HCT116 (cell line): ENCODE results near the gene TFB1M. TPM values are rescaled to one million over a fixed set of nuclear protein-coding genes. Genes with fewer than 3 reads are reported as not detected.

Source experiments
- ATAC-seq: fragments of 200-7000 bp; cut with Tn5 transposase; 2 replicates; pipeline ENCODE4 v1.9.1; 2020; ENCODE audit warnings: mild to moderate bottlenecking, moderate library complexity
- BruUV-seq: library from RNA; stranded (reverse); fragments of 400-500 nt; replicated peaks from 2 replicates; lab custom pipeline; 2021; lab: Mats Ljungman, UMichigan
- CTCF ChIA-PET: fragments of 300-600 bp; sonication (Branson Sonifier 250); formaldehyde crosslinking; loops from one replicate; lab custom pipeline; 2021; ENCODE audit warnings: antibody characterized with exemption; lab: Charles Lee
- POLR2A ChIA-PET: fragments of 300-600, 350-600 bp; sonication (Branson Sonifier 250); formaldehyde crosslinking; loops from one replicate; lab custom pipeline; 2021; ENCODE audit warnings: antibody characterized with exemption; lab: Charles Lee
- RAD21 ChIA-PET, 2 experiments: fragments of 300-600 bp; sonication (Branson Sonifier 250); formaldehyde crosslinking; loops; one replicate each; lab custom pipeline; 2023; ENCODE audit warnings: low total read pairs in 2 of 2; ENCODE audit not compliant: uncharacterized antibody in 2 of 2, unreplicated experiment in 2 of 2, low non-redundant PET in 1 of 2; lab: Charles Lee
- DNase-seq: peaks from one replicate; pipeline ENCODE4 v3.0.0-alpha.2; 2010; ENCODE audit warnings: low read depth, low spot score
- H2AFZ ChIP-seq: fragments of 200-600 bp; shearing (Covaris generic), sonication (generic); 2 replicates; pipeline ENCODE4 v1.6.1; 2017; ENCODE audit warnings: low read depth, mixed run types, mixed read lengths, antibody characterized with exemption, low read length; ENCODE audit not compliant: poor library complexity, severe bottlenecking
- H3K27ac ChIP-seq: 2 replicates; pipeline ENCODE4 v1.5.1; 2012; ENCODE audit warnings: low read depth, low read length
- H3K27me3 ChIP-seq: fragments of 200-600 bp; sonication (generic); 2 replicates; pipeline ENCODE4 v1.6.1; 2016; ENCODE audit warnings: mixed run types, low read length, mixed read lengths; ENCODE audit not compliant: insufficient read depth
- H3K36me3 ChIP-seq, 2 experiments: fragments of 200-500 bp in 1 of 2; fragments of 200-600 bp in 1 of 2; sonication (Bioruptor generic) in 1 of 2; sonication (generic) in 1 of 2; 2 replicates each; pipeline versions ENCODE4 v1.5.1 to v1.6.1; 2014 to 2016; ENCODE audit warnings: low read length in 2 of 2, inconsistent platforms in 1 of 2, mixed read lengths in 1 of 2, mixed run types in 1 of 2; ENCODE audit not compliant: insufficient read depth in 2 of 2, control insufficient read depth in 1 of 2
- H3K4me1 ChIP-seq, 2 experiments: fragments of 200-600 bp in 1 of 2; sonication (generic) in 1 of 2; 2 replicates each; pipeline versions ENCODE4 v1.5.1 to v1.6.1; 2012 to 2017; ENCODE audit warnings: low read length in 2 of 2, inconsistent platforms in 1 of 2, mild to moderate bottlenecking in 1 of 2, mixed read lengths in 1 of 2, mixed run types in 1 of 2, moderate library complexity in 1 of 2; ENCODE audit not compliant: insufficient read depth in 2 of 2, control insufficient read depth in 1 of 2
- H3K4me2 ChIP-seq: fragments of 200-600 bp; sonication (generic); 2 replicates; pipeline ENCODE4 v1.6.1; 2017; ENCODE audit warnings: mixed run types, low read length, mixed read lengths
- H3K4me3 ChIP-seq, 2 experiments: fragments of 200-600 bp in 1 of 2; sonication (generic) in 1 of 2; replicated peaks in 1 of 2; 2 replicates each; pipeline ENCODE4 v1.5.1; 2011 to 2016; ENCODE audit warnings: low read length in 2 of 2, control low read depth in 1 of 2, low read depth in 1 of 2, mild to moderate bottlenecking in 1 of 2, mixed read lengths in 1 of 2, mixed run types in 1 of 2
- H3K79me2 ChIP-seq: fragments of 200-600 bp; sonication (generic); 2 replicates; pipeline ENCODE4 v1.6.1; 2017; ENCODE audit warnings: mild to moderate bottlenecking, mixed run types, low read length, moderate library complexity, mixed read lengths; ENCODE audit not compliant: insufficient read depth
- H3K9ac ChIP-seq: fragments of 200-600 bp; sonication (generic); 2 replicates; pipeline ENCODE4 v1.6.1; 2016; ENCODE audit warnings: low read length, mixed read lengths
- H3K9me2 ChIP-seq: fragments of 200-600 bp; sonication (generic), shearing (Covaris generic); 2 replicates; pipeline ENCODE4 v1.6.1; 2017; ENCODE audit warnings: mixed run types, mild to moderate bottlenecking, moderate library complexity; ENCODE audit not compliant: insufficient read depth
- H3K9me3 ChIP-seq, 2 experiments: fragments of 200-500 bp in 1 of 2; fragments of 200-600 bp in 1 of 2; sonication (Bioruptor generic) in 1 of 2; sonication (generic) in 1 of 2; 2 replicates each; pipeline ENCODE4 v1.6.1; 2014 to 2017; ENCODE audit warnings: low read length in 2 of 2, mixed read lengths in 2 of 2, inconsistent platforms in 1 of 2, low read depth in 1 of 2, mild to moderate bottlenecking in 1 of 2, mixed run types in 1 of 2, moderate library complexity in 1 of 2; ENCODE audit not compliant: control insufficient read depth in 1 of 2, insufficient read depth in 1 of 2
- H4K20me1 ChIP-seq: fragments of 200-600 bp; sonication (generic), shearing (Covaris generic); 2 replicates; pipeline ENCODE4 v1.6.1; 2017; ENCODE audit warnings: mixed run types, mild to moderate bottlenecking, moderate library complexity; ENCODE audit not compliant: insufficient read depth
- ATF3 ChIP-seq: IDR thresholded peaks from 2 replicates; pipeline ENCODE4 v1.6.1; 2012
- CEBPB ChIP-seq: IDR thresholded peaks from 2 replicates; pipeline ENCODE4 v1.6.1; 2012; ENCODE audit warnings: low read depth
- ELF1 ChIP-seq: IDR thresholded peaks from 2 replicates; pipeline ENCODE4 v1.6.1; 2012; ENCODE audit warnings: low read depth, borderline replicate concordance
- FOSL1 ChIP-seq: IDR thresholded peaks from 2 replicates; pipeline ENCODE4 v1.6.1; 2012; ENCODE audit warnings: low read depth
- JUND ChIP-seq: IDR thresholded peaks from 2 replicates; pipeline ENCODE4 v1.6.1; 2012
- POLR2A ChIP-seq: IDR thresholded peaks from 2 replicates; pipeline ENCODE4 v1.7.0; 2011; ENCODE audit warnings: borderline replicate concordance; ENCODE audit not compliant: insufficient read depth, insufficient read length; ENCODE audit errors: extremely low read depth
- POLR2AphosphoS5 ChIP-seq: IDR thresholded peaks from 2 replicates; pipeline ENCODE4 v1.6.1; 2011; ENCODE audit warnings: mild to moderate bottlenecking, low read depth, low read length, moderate library complexity
- REST ChIP-seq: IDR thresholded peaks from 2 replicates; pipeline ENCODE4 v1.6.1; 2012; ENCODE audit warnings: low read depth
- SIN3A ChIP-seq: IDR thresholded peaks from 2 replicates; pipeline ENCODE4 v1.6.1; 2012; ENCODE audit warnings: low read depth
- SP1 ChIP-seq: IDR thresholded peaks from 2 replicates; pipeline ENCODE4 v1.6.1; 2012; ENCODE audit warnings: low read depth
- YY1 ChIP-seq: IDR thresholded peaks from 2 replicates; pipeline ENCODE4 v1.6.1; 2011; ENCODE audit warnings: low read length, low read depth, moderate library complexity, mild to moderate bottlenecking; ENCODE audit not compliant: insufficient replicate concordance; ENCODE audit errors: extremely low read depth
- ZFX ChIP-seq: fragments of 450-650 bp; IDR thresholded peaks from 2 replicates; pipeline ENCODE4 v1.6.1; 2017
- ZNF274 ChIP-seq: fragments of 200-500 bp; sonication (Bioruptor generic); IDR thresholded peaks from 2 replicates; pipeline ENCODE4 v1.6.1; 2014; ENCODE audit warnings: mild to moderate bottlenecking, low read depth, low read length, inconsistent platforms
- intact Hi-C: fragments of 100-400 bp; cut with micrococcal nuclease; formaldehyde crosslinking; loops from 2 replicates; pipeline ENCODE4 v1.10.0; 2022
- total RNA-seq: library from RNA; stranded (reverse); gene quantifications from one replicate; pipeline ENCODE4 v1.2.1, GENCODE V29; 2021; ENCODE audit not compliant: unreplicated experiment
- TF ChIP-seq, protein P1 (sequence below), 3 experiments: fragments of 200-600 bp in 1 of 3; sonication (generic) in 1 of 3; IDR thresholded peaks in 2 of 3; conservative IDR thresholded peaks in 1 of 3; 2 replicates each; pipeline ENCODE4 v1.5.1; 2012 to 2017; ENCODE audit warnings: low read depth in 2 of 3, low read length in 2 of 3, antibody characterized with exemption in 1 of 3, borderline replicate concordance in 1 of 3, control low read depth in 1 of 3, mild to moderate bottlenecking in 1 of 3, mixed read lengths in 1 of 3, mixed run types in 1 of 3, moderate library complexity in 1 of 3; ENCODE audit not compliant: insufficient read depth in 1 of 3

Gene TFB1M
- total RNA-seq, 1 experiment from 2014 or later, result 43.8 TPM

- DNase-seq (no peak), ATAC-seq (no peak)
- H3K36me3 ChIP-seq, result peaks cover 23 to 28% of the 10 kb centered on the region in 2 experiments
- H3K4me2 ChIP-seq, result no peak overlapping the region
- H3K9ac ChIP-seq, result no peak overlapping the region
- POLR2A ChIA-PET, result no interaction called here
- no peak overlapping the region for H3K4me3 ChIP-seq
- TF ChIP-seq SIN3A, result no peak
- no peak for TF ChIP-seq ATF3
- no peak for TF ChIP-seq SP1
- no peak for TF ChIP-seq ZFX
- no peak for TF ChIP-seq POLR2AphosphoS5
- TF ChIP-seq FOSL1, result no peak
- no peak for TF ChIP-seq ELF1
- TF ChIP-seq JUND, result no peak
- TF ChIP-seq YY1, result no peak
- TF ChIP-seq REST, result no peak
- no peak for TF ChIP-seq ZNF274
- TF ChIP-seq POLR2A, result no peak
- TF ChIP-seq CEBPB, result no peak
- TF ChIP-seq, protein P1, sequence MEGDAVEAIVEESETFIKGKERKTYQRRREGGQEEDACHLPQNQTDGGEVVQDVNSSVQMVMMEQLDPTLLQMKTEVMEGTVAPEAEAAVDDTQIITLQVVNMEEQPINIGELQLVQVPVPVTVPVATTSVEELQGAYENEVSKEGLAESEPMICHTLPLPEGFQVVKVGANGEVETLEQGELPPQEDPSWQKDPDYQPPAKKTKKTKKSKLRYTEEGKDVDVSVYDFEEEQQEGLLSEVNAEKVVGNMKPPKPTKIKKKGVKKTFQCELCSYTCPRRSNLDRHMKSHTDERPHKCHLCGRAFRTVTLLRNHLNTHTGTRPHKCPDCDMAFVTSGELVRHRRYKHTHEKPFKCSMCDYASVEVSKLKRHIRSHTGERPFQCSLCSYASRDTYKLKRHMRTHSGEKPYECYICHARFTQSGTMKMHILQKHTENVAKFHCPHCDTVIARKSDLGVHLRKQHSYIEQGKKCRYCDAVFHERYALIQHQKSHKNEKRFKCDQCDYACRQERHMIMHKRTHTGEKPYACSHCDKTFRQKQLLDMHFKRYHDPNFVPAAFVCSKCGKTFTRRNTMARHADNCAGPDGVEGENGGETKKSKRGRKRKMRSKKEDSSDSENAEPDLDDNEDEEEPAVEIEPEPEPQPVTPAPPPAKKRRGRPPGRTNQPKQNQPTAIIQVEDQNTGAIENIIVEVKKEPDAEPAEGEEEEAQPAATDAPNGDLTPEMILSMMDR (IDR thresholded peaks at IDR 0.05 in 2 of 3, conservative IDR thresholded peaks at IDR 0.05 in 1 of 3; ENCODE audit: borderline replicate concordance in 1 of 3, insufficient read depth in 1 of 3, low read depth in 2 of 3, low read length in 2 of 3), result no peak
- H3K27ac ChIP-seq, result no peak overlapping the region; the same call in 1 of the 2 replicates
- H3K27me3 ChIP-seq, result no peaks in the 10 kb centered on the region
- peaks cover 37% of the 10 kb centered on the region for H3K79me2 ChIP-seq
- peaks cover 4 to 13% of the 10 kb centered on the region in 2 experiments; a peak in 3 of 4 replicates for H3K4me1 ChIP-seq
- H3K9me3 ChIP-seq, result no peaks in the 10 kb centered on the region
- no peak overlapping the region for H2AFZ ChIP-seq
- RAD21 ChIA-PET, result no interaction called here
- 0 out of 2 replicates have a peak, but pooled peaks cover 3% of the 10 kb centered on the region for H4K20me1 ChIP-seq
- CTCF ChIA-PET, result no interaction called here
- intact Hi-C loops, result no loop called here
- no TSS peak for BruUV-seq
- H3K9me2 ChIP-seq, result no peaks in the 10 kb centered on the region
These were observed 3.7 kb downstream of the TFB1M start for GRCh38 chr6:155310596-155310995.
